ENCODE data around the gene KCNC4.

DNA sequence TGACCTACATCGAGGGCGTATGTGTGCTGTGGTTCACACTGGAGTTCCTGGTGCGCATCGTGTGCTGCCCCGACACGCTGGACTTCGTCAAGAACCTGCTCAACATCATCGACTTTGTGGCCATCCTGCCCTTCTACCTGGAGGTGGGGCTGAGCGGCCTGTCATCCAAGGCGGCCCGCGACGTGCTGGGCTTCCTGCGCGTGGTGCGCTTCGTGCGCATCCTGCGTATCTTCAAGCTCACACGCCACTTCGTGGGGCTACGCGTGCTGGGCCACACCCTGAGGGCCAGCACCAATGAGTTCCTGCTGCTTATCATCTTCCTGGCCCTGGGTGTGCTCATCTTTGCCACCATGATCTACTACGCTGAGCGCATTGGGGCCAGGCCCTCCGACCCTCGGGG, 13.0 kb downstream of the KCNC4 start:
- TF ChIP-seq, protein P1, sequence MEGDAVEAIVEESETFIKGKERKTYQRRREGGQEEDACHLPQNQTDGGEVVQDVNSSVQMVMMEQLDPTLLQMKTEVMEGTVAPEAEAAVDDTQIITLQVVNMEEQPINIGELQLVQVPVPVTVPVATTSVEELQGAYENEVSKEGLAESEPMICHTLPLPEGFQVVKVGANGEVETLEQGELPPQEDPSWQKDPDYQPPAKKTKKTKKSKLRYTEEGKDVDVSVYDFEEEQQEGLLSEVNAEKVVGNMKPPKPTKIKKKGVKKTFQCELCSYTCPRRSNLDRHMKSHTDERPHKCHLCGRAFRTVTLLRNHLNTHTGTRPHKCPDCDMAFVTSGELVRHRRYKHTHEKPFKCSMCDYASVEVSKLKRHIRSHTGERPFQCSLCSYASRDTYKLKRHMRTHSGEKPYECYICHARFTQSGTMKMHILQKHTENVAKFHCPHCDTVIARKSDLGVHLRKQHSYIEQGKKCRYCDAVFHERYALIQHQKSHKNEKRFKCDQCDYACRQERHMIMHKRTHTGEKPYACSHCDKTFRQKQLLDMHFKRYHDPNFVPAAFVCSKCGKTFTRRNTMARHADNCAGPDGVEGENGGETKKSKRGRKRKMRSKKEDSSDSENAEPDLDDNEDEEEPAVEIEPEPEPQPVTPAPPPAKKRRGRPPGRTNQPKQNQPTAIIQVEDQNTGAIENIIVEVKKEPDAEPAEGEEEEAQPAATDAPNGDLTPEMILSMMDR (IDR thresholded peaks at IDR 0.05): no peak
- no peak for TF ChIP-seq POLR2A (IDR thresholded peaks at IDR 0.05)

Data from right lobe of liver (tissue), 4 donors.